GM11168 (cell line): ENCODE data around the gene HOXD3.

ENCODE experiments used
- in situ Hi-C: fragments of 300-500 bp; cut with MboI; formaldehyde crosslinking; loops from one replicate; pipeline ENCODE4 v1.12.0; 2022; ENCODE audit warnings: low sequenced_read_pairs; ENCODE audit not compliant: unreplicated experiment

HOXD3 gene

DNA sequence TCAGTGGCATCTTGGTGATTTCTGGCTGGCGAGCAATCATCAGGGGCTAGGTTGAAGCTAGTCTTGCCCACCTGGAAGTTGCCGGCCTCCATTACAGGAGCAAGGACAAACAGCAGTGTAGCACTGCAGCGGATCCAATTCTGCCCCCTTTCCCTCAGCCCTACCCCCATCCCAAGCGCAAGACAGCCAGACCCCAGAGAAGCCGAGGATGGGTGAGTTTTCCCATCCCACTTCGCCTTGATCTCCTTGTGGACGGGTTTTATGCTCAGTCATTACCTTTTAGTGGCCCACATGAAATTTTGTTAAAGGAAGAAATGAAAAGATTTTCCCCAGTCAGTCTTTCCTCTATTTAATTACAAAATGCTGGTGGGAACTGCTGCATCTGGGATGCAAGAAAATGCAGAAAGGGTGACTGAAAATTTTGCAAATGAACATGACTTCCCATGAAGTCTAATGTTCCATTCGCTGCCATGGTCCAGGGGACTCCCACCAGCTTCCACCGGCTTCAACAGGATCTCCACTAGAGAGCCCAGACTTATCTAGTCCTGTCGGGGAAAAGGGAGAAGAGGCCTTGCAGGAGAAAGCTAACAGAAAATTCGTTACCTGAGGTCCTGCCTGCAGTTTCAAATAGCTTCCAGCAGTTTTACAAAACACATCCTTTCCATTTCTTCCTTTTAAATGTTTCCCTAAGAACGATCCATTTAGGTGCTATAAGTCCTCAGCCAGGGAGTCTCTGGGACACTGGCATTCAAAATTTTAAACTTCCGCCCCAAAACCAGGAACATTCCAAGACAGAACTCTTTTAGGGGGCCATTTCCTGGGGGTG lies 36.5 kb upstream of the HOXD3 start:
- in situ Hi-C loops = loop anchor here (10.0 kb wide), 2 partner anchors 514 to 1024 kb away; no protein-coding TSS in a partner anchor

DNA sequence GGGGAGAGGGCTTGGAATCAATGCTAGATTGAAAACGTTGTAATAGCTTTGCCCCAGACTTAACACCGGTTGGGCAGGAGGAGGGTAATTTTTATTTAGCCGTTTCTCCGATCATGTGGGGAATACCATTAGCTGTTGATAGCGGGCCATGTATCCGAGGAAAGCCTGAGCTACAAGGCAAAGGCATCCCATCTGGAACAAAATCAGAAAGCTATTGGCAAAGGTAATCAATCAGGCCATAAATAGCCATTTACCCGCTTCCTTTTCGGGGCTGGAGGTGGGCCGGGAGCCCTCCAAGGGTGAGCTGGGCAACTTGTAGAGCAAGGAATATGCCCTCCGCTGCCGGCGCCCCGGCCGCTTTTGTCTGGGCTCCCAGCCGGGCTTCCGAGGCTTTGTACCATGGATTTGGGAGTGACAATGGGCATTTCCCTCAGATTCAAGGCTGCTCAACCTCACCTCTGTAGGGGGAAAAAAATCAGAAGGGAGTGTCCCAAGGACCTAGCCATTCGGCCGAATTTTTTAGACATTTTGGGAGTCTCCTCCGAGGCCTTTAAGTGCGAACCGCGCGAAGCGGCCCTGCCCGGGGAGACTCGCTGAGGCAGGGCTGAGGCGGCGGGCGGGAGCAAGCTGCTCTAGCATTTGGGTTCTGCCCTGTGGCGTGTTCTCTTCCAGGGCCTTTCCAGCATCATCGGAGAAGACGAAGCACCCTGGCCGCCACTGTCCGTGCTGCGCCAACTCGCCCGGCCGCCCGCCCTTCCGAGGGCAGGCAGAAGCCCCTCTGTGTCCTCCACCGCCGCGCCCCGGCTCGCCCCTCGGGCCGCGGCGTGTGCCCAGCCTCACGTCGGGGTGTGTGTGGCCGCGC lies 35.7 kb upstream of the HOXD3 start:
- in situ Hi-C loops = loop anchor here (10.0 kb wide), 2 partner anchors 513 to 1023 kb away; no protein-coding TSS in a partner anchor

DNA sequence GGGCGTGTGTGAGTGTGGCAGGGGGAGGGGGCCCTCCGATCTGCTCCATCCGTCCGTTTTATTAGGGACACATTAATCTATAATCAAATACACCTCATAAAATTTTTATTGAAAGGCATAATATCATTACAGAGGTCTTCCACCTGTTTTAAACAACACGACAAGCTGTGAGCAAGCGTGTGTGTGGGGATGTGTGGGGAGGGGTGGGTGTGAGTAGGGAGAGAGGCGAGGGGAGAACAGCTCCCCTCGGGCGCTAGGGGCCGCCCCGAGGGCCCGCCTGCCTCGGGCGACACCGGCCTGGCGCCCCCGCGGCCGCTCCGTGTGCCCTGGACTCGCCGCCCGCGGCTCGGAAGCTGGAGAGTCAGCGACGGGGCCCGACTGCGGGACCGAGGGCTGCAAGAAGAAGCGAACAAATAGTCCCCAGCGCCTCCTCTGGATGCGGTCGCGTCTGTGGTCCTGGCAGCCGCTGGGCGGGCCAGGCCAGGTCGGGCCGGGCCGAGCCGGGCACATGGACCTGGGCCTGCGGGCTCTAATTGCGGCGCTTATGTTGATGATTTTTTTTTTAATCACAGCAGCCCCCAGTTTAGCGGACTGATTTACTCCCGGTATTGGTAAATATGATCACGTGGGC lies 34.9 kb upstream of the HOXD3 start:
- in situ Hi-C loops = loop anchor here (10.0 kb wide), 2 partner anchors 513 to 1023 kb away; no protein-coding TSS in a partner anchor

DNA sequence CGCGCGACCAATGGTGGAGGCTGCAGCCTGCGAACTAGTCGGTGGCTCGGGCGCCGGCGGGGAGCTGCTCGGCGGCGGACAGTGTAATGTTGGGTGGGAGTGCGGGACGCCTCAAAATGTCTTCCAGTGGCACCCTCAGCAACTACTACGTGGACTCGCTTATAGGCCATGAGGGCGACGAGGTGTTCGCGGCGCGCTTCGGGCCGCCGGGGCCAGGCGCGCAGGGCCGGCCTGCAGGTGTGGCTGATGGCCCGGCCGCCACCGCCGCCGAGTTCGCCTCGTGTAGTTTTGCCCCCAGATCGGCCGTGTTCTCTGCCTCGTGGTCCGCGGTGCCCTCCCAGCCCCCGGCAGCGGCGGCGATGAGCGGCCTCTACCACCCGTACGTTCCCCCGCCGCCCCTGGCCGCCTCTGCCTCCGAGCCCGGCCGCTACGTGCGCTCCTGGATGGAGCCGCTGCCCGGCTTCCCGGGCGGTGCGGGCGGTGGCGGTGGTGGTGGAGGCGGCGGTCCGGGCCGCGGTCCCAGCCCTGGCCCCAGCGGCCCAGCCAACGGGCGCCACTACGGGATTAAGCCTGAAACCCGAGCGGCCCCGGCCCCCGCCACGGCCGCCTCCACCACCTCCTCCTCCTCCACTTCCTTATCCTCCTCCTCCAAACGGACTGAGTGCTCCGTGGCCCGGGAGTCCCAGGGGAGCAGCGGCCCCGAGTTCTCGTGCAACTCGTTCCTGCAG lies 34.3 kb upstream of the HOXD3 start, which contains the start of gene HOXD9:
Gene HOXD9, plus strand, starts transcription at position 37 of the 728 bp plus-strand sequence. Its CDS starts 50 bp downstream, at position 87.
- in situ Hi-C loops = loop anchor here (10.0 kb wide), 2 partner anchors 512 to 1022 kb away; no protein-coding TSS in a partner anchor

DNA sequence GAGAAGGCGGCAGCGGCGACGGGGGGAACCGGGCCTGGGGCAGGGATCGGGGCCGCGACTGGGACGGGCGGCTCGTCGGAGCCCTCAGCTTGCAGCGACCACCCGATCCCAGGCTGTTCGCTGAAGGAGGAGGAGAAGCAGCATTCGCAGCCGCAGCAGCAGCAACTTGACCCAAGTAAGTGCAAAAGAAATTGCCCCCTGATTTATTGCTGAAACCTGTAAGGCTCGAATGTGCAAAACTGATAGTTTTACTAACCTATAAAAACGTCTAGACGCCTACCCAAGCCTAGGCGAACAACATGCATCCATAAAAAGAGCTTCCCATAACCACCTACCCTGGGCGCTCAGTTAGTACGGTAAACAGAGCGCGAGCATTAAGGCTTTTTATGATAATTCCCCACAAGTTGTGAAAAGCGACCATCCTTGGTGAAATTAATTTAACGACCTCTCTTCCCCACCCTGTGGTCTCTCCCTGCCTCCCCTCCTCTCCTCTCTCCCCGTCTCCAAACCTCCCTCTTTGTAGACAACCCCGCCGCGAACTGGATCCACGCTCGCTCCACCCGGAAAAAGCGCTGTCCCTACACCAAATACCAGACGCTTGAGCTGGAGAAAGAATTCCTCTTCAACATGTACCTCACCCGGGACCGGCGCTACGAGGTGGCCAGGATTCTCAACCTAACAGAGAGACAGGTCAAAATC lies 33.5 kb upstream of the HOXD3 start:
- in situ Hi-C loops = loop anchor here (10.0 kb wide), 2 partner anchors 511 to 1021 kb away; no protein-coding TSS in a partner anchor

DNA sequence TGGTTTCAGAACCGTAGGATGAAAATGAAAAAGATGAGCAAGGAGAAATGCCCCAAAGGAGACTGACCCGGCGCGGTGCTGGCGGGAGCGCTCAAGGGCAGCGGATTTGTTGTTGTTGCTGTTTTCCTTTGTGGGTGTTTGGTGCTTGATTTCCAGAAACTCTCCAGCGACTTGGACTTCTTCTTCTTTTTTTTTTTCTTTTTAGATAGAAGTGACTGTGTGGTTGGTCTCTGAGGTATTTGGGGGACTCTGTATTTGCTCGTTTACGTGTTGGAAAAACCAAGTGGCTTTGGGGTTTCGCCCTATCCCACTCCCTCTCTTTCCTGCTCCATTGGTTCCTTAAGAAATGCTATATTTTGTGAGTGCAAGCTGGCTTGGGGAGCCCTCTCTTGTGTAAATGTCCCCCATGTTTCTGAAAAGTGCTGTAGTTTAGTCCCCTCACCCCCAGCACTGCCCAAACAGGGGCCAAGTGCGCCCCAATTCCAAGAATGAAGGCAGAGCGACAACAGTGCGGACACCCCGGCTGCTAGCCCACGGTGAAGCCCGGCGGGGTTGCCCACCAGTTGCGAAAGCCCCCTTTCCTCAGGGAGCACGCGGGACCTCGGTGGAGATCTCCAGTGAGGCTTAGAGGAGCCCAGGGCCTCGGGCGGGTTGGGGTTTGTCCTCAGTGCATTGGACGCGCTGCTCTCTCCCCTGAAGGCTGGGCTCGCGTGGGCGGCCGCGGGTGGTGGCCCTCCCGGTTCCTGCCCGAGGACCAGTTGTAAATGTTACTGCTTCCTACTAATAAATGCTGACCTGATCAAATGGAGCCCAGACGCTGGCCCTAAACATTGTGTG lies 32.8 kb upstream of the HOXD3 start:
- in situ Hi-C loops = loop anchor here (10.0 kb wide), 2 partner anchors 510 to 1020 kb away; no protein-coding TSS in a partner anchor

DNA sequence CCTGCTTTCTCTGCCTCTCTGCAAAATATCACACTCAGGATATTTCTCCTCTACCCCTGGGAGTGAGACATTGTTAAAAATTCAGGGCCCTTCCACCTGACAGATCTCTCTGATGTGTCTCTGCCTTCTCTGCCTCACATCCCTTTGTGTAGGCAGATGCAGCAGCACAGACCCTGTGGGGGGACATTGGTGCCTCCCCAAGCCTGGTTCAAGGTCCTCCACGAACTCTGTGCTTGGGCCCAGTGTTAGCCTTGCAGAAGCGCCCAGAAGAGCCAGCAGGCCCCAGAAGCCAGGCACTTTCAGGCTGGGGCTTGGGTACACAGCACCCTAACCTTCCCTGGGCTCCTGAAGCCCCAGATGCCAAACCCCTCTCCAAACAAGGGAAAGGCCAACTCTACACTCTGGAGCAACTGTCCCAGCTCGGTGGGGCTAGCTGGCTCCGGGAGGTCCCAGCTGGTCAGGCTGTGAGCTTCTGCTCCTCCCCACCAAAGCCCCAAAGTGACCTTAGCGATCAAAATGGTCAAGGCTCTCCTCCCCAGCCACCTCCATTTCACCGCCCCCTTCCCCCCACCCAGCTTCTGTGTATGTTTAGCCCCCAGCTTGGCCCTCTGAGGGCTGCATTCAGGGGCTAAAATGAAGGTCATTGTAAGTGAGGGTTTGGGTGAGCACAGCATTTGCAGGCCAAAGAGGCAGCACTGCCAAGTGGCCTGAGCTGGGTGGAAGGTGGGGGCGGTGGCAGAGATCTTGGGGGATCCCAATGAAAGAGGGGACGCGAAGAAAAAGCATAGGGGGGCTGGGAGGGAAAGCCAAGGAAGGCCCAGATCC lies 31.9 kb upstream of the HOXD3 start:
- in situ Hi-C loops = loop anchor here (10.0 to 25.0 kb wide), 4 partner anchors 437 to 1020 kb away; no protein-coding TSS in a partner anchor

DNA sequence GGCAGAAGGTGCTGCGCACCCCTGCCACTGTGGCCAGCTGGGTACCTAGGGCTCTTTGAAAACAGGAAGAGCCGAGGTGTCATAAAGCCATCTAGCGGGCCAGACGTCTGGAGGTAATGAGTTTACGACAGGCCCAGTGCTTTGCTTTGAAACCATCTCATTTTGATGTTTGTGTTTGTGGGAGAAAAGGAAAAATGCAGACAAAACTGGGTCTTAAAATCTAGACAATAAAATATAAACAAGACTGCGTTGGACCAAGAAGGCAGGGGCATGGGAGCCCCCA lies 31.4 kb upstream of the HOXD3 start:
- in situ Hi-C loops = loop anchor here (10.0 to 25.0 kb wide), 4 partner anchors 437 to 1019 kb away; no protein-coding TSS in a partner anchor

DNA sequence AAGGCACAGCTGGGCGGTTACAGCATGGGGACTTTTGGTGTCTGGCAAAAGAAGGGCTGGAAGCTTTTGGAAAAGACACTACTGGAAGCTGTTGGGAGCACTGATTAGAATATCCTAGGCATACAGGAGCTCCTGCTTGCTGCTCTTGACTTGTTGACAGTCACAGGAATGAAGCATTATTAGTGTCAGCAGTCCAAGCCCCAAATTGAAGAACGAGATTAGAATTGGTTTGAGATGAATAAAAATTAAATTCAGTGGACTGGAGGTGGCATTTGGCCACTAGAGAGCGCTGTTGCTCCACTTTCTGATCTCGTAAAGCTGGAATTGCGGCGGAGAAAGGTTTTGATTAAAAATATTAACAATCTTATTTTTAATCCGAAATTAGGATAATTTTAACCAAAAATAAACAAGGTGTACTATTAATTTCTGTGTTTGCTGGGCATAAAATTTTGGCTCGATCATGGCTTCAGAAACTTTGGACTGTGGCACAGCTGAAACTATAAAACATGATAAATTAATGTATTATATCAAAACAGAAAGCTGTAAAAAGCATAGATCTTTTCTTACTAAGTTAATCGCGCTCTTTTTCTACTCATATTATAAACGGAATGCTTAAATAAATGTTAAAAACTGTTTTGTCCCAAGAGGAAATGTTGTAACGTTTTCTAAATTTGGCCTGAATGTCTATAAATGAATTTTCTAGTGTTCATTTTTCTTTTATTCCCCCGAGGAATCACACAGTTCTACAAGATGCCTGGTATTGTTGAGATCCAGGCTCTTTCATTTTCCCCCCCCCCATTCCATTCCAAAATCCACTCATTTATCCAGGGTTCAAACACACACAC lies 30.0 kb upstream of the HOXD3 start:
- in situ Hi-C loops = loop anchor here (10.0 to 25.0 kb wide), 4 partner anchors 435 to 1018 kb away; no protein-coding TSS in a partner anchor

DNA sequence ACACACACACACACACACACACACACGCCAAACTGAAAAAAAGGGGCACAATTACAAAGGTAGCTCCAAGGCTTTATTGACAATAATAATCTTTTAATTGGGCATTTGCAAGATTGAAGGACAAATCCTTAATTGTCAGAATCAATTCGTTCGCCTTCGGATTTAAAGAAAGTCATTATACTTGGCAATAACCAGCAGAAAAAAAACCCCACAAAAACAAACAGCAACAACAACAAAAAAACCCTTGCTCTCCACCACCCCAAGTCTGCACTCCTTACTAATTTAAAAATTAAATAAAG lies 29.4 kb upstream of the HOXD3 start:
- in situ Hi-C loops = loop anchor here (10.0 to 25.0 kb wide), 4 partner anchors 435 to 1017 kb away; no protein-coding TSS in a partner anchor

DNA sequence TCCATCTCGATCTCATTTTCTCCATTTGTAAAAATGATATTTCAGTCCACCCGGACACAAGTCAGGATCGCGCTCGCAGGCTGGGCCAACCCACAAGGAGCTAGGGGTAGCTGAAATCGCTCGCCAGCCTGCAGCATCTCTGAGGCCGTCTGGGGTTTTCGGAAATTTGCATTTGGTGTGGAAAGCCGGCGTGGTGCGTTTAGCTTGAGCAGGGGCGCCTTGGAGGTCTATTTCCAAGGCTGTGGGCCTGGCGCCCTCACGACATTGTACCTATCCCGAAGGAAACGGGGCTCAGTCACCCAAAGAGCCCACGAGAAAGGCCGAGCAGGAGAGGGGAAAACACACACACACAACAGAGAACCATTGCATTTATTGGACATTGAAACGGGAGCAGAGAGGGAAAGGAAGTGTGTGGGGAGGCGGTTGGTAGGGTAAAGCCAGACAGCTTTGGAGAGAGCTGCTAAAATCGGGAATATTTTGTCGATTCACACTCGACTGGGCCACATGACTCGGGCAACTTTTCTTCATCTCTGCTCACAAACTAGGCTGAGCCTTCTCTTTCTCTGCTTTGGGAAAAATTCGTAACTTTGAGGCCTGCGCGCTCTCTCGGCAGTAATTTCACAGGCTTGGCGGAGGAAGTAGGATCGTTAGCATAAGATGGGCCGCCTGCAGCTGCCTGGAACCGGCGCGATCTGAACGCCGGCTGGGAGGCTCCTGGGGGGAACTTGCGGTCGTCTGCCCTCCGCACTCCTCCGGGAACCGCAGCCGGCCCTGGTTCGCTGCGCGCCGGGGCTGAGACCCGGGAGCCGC lies 28.7 kb upstream of the HOXD3 start:
- in situ Hi-C loops = loop anchor here (10.0 to 25.0 kb wide), 4 partner anchors 434 to 1016 kb away; no protein-coding TSS in a partner anchor

DNA sequence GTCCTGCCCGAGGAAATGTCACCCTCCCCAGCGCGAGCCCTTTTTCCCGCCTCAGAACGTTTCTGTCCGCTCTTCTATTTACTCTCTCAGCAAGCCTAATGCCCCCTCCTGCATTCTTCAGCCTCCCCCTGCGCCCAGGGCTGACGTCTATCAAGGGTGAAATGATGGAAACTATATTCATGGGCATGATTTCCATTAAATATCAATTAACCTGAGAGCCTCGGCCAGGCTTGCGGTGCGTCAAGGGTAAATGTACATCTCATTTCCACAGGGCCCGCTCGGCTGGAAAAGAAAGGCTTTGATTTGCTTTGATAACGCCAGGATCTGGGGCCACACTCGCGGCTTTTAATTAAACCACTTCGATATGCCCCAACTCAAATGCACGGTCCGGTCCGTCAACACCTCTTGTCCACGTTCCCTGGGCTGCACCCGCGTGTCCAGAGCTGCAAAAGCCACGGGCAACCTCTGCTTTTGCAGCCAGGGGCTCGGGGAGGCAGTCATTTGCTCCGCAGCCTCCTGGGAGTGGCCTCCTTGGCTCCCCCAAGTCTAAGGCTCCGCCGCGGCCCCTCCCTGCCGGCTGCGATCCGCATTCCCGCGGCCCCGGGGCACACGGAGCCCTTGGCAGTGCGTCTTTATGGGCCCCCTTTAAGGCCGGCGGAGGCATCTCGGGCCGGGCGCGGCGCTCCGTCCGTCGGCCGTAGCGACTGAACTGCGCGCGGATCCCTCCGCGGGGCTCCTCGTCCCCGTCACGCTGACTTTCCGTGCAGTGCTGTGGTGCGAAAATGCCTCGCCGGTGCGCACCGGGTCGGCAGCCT lies 27.9 kb upstream of the HOXD3 start, which contains the start of gene HOXD8:
Gene HOXD8, plus strand, starts transcription at position 724 of the 815 bp plus-strand sequence. CDS start 662 bp downstream, outside the sequence.
- in situ Hi-C loops = loop anchor here (10.0 to 25.0 kb wide), 4 partner anchors 433 to 1016 kb away; no protein-coding TSS in a partner anchor

DNA sequence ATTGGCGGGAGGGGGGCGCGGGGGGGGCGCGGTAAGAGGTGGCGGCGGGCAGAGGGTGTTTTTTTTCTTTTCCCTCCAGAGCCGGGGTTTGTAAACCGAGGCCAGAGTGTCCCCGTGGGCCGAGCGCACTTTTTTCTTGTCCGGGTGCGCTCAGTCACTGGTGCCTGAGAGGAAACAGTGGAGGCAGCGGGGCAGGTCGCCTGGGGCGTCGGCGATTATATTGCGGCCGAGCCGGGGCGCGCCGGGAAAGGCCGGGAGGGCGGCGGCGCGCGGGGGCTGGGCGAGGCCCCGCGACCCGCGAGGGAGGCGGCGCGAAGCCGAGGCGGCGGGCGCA lies 27.3 kb upstream of the HOXD3 start:
- in situ Hi-C loops = loop anchor here (10.0 to 25.0 kb wide), 4 partner anchors 433 to 1015 kb away; no protein-coding TSS in a partner anchor

DNA sequence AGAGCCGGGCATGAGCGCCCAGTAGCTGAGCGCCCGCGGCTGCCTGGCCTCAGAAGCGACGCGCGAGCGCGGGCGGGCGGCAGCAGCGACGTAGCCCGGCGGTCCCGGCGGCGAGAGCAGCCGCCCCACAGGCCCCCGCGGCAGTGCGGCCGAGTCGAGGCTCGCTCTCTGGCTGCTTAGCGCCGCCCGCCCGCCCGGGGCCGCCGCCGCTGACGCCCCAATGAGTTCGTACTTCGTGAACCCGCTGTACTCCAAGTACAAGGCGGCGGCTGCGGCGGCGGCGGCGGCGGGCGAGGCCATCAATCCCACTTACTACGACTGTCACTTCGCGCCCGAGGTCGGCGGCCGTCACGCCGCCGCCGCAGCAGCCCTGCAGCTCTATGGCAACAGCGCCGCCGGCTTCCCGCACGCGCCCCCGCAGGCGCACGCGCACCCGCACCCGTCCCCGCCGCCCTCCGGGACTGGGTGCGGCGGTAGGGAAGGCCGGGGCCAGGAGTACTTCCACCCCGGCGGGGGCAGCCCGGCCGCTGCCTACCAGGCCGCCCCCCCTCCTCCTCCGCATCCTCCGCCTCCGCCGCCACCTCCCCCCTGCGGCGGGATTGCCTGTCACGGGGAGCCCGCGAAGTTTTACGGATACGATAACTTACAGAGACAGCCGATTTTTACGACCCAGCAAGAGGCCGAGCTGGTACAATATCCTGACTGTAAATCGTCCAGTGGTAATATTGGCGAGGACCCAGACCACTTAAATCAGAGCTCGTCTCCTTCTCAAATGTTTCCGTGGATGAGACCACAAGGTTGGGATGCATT lies 26.8 kb upstream of the HOXD3 start:
- in situ Hi-C loops = loop anchor here (25.0 kb wide), 2 partner anchors 432 to 682 kb away; no protein-coding TSS in a partner anchor
